Measurements from ENCODE around the gene DSE. TPM values are rescaled to one million over a fixed set of nuclear protein-coding genes. Genes with fewer than 3 reads are reported as not detected.

DSE gene
- total and polyA plus RNA-seq, 2 donors (not counting 1 experiment from before 2014, with no cell fraction given): 8.3 to 8.6 TPM

DNA sequence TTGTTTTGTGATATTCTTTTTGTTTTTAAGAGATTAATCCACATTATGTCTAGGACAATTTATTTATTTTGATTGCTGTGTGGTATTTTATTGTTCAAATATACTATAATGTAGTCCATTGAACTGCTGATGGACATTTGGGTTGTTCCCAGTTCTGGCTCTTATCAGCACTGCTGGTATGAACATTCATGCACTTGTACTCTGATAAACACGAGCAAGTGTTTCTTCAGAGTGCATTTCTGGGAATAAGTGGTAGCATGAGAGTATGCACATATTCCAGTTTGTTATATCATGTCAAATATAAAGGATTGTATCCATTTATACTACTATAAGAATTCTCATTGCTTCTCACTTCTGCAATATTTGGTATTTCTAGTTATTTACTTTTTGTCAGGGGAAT is 97.5 kb downstream of the DSE start:
- intact Hi-C loops (cut with micrococcal nuclease): loop anchor here (10.0 kb wide), 1 partner anchor 363 kb away; the partner anchor contains the start of gene NT5DC1
- ATAC-seq (ENCODE audit: low read depth): no peak
- peak overlapping the region; percentile 72 for H3K27ac Mint-ChIP-seq

DNA sequence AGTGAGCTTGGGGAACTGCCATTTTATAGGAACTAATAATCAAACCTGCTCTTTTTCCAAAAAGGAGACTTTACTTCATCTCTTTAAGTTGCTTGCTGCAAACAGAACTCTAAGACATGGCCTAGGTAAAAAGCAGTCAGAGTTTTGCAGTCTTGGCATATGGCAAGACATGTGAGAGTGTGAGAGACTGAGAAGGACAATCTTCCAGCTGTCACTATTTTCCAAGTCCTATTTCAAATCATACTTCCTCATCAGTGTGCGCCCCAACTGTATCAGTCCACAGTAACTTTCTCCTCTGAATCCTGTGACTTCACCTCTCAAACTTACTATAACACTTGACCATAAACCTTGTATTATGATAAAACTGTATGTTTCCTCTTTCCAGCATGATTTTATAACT is 100.8 kb downstream of the DSE start:
- Histone ChIP-seq H3K79me2 (ENCODE audit: control insufficient read depth, insufficient read depth, low read length) (no peaks in the 10 kb centered on the region), H3K9ac (ENCODE audit: low read length) (no peak overlapping the region), H2AFZ (ENCODE audit: insufficient read depth, low read depth, low read length, poor library complexity, severe bottlenecking) (no peak overlapping the region), H3K9me3 (ENCODE audit: control extremely low read depth in 1 of 3, control insufficient read depth in 2 of 3, insufficient read depth in 1 of 3, low read length in 2 of 3) (no peaks in the 10 kb centered on the region), H3K27ac (ENCODE audit: low read length in 2 of 2) (no peak overlapping the region), H3K4me2 (replicated peaks; ENCODE audit: low read depth, low read length, poor library complexity, severe bottlenecking) (no peak overlapping the region), H3K36me3 (replicated peaks in 1 of 2; ENCODE audit: control extremely low read depth in 1 of 2, control insufficient read depth in 1 of 2, extremely low read depth in 1 of 2, insufficient read depth in 2 of 2, low read length in 1 of 2) (no peaks in the 10 kb centered on the region), H3K27me3 (replicated peaks in 1 of 4; ENCODE audit: control extremely low read depth in 1 of 4, control insufficient read depth in 3 of 4, insufficient read depth in 4 of 4, low read length in 3 of 4) (no peaks in the 10 kb centered on the region), H3K4me3 (ENCODE audit: control extremely low read depth in 1 of 5, extremely low read depth in 1 of 5, insufficient read depth in 1 of 5, low read depth in 2 of 5, low read length in 4 of 5) (no peak overlapping the region), H4K20me1 (ENCODE audit: control insufficient read depth, insufficient read depth, low read length, poor library complexity, severe bottlenecking) (no peaks in the 10 kb centered on the region), H3K4me1 (ENCODE audit: control insufficient read depth in 2 of 2, insufficient read depth in 2 of 2, low read length in 2 of 2) (peaks cover 28 to 37% of the 10 kb centered on the region in 2 donors)
- Mint-ChIP-seq H3K27me3 (no peaks in the 10 kb centered on the region), H3K4me1 (peaks cover 44% of the 10 kb centered on the region), H3K4me3 (no peak overlapping the region), H3K9me3 (ENCODE audit: insufficient read depth) (no peaks in the 10 kb centered on the region), H3K27ac (no peak overlapping the region)
- WGBS (ENCODE audit: insufficient coverage): no CpG with 5 or more reads among the region's 1 CpG
- POLR2A ChIA-PET: no interaction called here
- intact Hi-C loops (cut with micrococcal nuclease): no loop called here
- no peak for TF ChIP-seq EZH2 (IDR thresholded peaks at IDR 0.05; ENCODE audit: borderline replicate concordance, insufficient read depth, low read depth, low read length, poor library complexity, severe bottlenecking)
- TF ChIP-seq, protein P1, sequence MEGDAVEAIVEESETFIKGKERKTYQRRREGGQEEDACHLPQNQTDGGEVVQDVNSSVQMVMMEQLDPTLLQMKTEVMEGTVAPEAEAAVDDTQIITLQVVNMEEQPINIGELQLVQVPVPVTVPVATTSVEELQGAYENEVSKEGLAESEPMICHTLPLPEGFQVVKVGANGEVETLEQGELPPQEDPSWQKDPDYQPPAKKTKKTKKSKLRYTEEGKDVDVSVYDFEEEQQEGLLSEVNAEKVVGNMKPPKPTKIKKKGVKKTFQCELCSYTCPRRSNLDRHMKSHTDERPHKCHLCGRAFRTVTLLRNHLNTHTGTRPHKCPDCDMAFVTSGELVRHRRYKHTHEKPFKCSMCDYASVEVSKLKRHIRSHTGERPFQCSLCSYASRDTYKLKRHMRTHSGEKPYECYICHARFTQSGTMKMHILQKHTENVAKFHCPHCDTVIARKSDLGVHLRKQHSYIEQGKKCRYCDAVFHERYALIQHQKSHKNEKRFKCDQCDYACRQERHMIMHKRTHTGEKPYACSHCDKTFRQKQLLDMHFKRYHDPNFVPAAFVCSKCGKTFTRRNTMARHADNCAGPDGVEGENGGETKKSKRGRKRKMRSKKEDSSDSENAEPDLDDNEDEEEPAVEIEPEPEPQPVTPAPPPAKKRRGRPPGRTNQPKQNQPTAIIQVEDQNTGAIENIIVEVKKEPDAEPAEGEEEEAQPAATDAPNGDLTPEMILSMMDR (IDR thresholded peaks at IDR 0.05): no peak
- CTCF ChIA-PET: interaction anchor here (1.6 to 1.7 kb wide), 2 partner anchors 89 to 182 kb away, joined by 4 to 5 read pairs; no protein-coding TSS in a partner anchor
- DNase-seq: no peak
- no peak for ATAC-seq (ENCODE audit: low read depth)

More for the DNA sequence above, 97.5 kb downstream of the DSE start:
- WGBS (ENCODE audit: insufficient coverage): no CpG with 5 or more reads among the region's 1 CpG
- H3K9ac ChIP-seq (ENCODE audit: low read length): no peak overlapping the region
- POLR2A ChIA-PET: interaction anchor here (0.6 to 1.0 kb wide), 2 partner anchors 189 to 193 kb away, joined by 5 to 8 read pairs; no protein-coding TSS in a partner anchor
- no peak overlapping the region for H2AFZ ChIP-seq (ENCODE audit: insufficient read depth, low read depth, low read length, poor library complexity, severe bottlenecking)
- Mint-ChIP-seq H3K4me3 (no peak overlapping the region), H3K9me3 (ENCODE audit: insufficient read depth) (no peaks in the 10 kb centered on the region), H3K4me1 (peaks cover 46% of the 10 kb centered on the region), H3K27me3 (no peaks in the 10 kb centered on the region)
- H3K4me1 ChIP-seq (ENCODE audit: control insufficient read depth in 2 of 2, insufficient read depth in 2 of 2, low read length in 2 of 2): peaks cover 37 to 45% of the 10 kb centered on the region in 2 donors
- H3K27me3 ChIP-seq (replicated peaks in 1 of 4; ENCODE audit: control extremely low read depth in 1 of 4, control insufficient read depth in 3 of 4, insufficient read depth in 4 of 4, low read length in 3 of 4): no peaks in the 10 kb centered on the region
- CTCF ChIA-PET: no interaction called here
- no peaks in the 10 kb centered on the region for H4K20me1 ChIP-seq (ENCODE audit: control insufficient read depth, insufficient read depth, low read length, poor library complexity, severe bottlenecking)
- no peaks in the 10 kb centered on the region for H3K79me2 ChIP-seq (ENCODE audit: control insufficient read depth, insufficient read depth, low read length)
- H3K36me3 ChIP-seq (replicated peaks in 1 of 2; ENCODE audit: control extremely low read depth in 1 of 2, control insufficient read depth in 1 of 2, extremely low read depth in 1 of 2, insufficient read depth in 2 of 2, low read length in 1 of 2): no peaks in the 10 kb centered on the region
- no peak overlapping the region for H3K27ac ChIP-seq (ENCODE audit: low read length in 2 of 2)
- H3K9me3 ChIP-seq (ENCODE audit: control extremely low read depth in 1 of 3, control insufficient read depth in 2 of 3, insufficient read depth in 1 of 3, low read length in 2 of 3): no peaks in the 10 kb centered on the region
- no peak overlapping the region for H3K4me3 ChIP-seq (ENCODE audit: control extremely low read depth in 1 of 5, extremely low read depth in 1 of 5, insufficient read depth in 1 of 5, low read depth in 2 of 5, low read length in 4 of 5)
- no peak overlapping the region for H3K4me2 ChIP-seq (replicated peaks; ENCODE audit: low read depth, low read length, poor library complexity, severe bottlenecking)
- TF ChIP-seq, protein P1 (IDR thresholded peaks at IDR 0.05): no peak
- TF ChIP-seq EZH2 (IDR thresholded peaks at IDR 0.05; ENCODE audit: borderline replicate concordance, insufficient read depth, low read depth, low read length, poor library complexity, severe bottlenecking): no peak
- no peak for DNase-seq
